Measurements from ENCODE around the gene PLA2G2F.

GRCh38 chr1:20147846-20148570, 8.9 kb downstream of the PLA2G2F start:
- TF ChIP-seq CTCF (IDR thresholded peaks at IDR 0.05; ENCODE audit: poor library complexity) (no peak), EZH2 (IDR thresholded peaks at IDR 0.05; ENCODE audit: borderline replicate concordance) (no peak)

All from hepatocyte (in vitro differentiated cells).